Panc1 (cell line): ENCODE results near the gene EXT2. TPM values are rescaled to one million over a fixed set of nuclear protein-coding genes. Genes with fewer than 3 reads are reported as not detected.

Experiments
- ATAC-seq: fragments of 200-7000 bp; cut with Tn5 transposase; 2 replicates; pipeline ENCODE4 v1.9.1; 2020; ENCODE audit warnings: mild to moderate bottlenecking, moderate library complexity
- BruUV-seq: library from RNA; stranded (reverse); fragments of 400-500 nt; replicated peaks from 2 replicates; lab custom pipeline; 2021; lab: Mats Ljungman, UMichigan
- CTCF ChIA-PET: fragments of 300-600 bp; sonication (Branson Sonifier 250); formaldehyde crosslinking; loops from one replicate; lab custom pipeline; 2022; ENCODE audit warnings: antibody characterized with exemption; lab: Charles Lee
- POLR2A ChIA-PET: fragments of 300-600 bp; sonication (Branson Sonifier 250); formaldehyde crosslinking; loops from one replicate; lab custom pipeline; 2022; ENCODE audit warnings: antibody characterized with exemption; lab: Charles Lee
- DNase-seq: peaks from one replicate; pipeline ENCODE4 v3.0.0-alpha.2; 2010; ENCODE audit warnings: low read depth, low spot score
- H3K27ac ChIP-seq: 2 replicates; pipeline ENCODE4 v1.5.1; 2011; ENCODE audit warnings: mild to moderate bottlenecking, low read length, inconsistent platforms
- H3K27me3 ChIP-seq: fragments of 200-500 bp; sonication (Bioruptor generic); 2 replicates; pipeline ENCODE4 v1.6.0; 2014; ENCODE audit warnings: low read length, inconsistent platforms; ENCODE audit not compliant: control insufficient read depth, insufficient read depth
- H3K36me3 ChIP-seq: fragments of 200-500 bp; sonication (Bioruptor generic); 2 replicates; pipeline ENCODE4 v1.5.1; 2014; ENCODE audit warnings: inconsistent platforms, mild to moderate bottlenecking, low read length, moderate library complexity; ENCODE audit not compliant: control insufficient read depth, insufficient read depth
- H3K4me1 ChIP-seq: 2 replicates; pipeline ENCODE4 v1.5.1; 2011; ENCODE audit warnings: inconsistent platforms, mild to moderate bottlenecking, low read length, moderate library complexity; ENCODE audit not compliant: control insufficient read depth, insufficient read depth
- H3K4me3 ChIP-seq, 2 experiments: 2 replicates each; pipeline ENCODE4 v1.5.1; 2011 to 2012; ENCODE audit warnings: low read depth in 2 of 2, low read length in 2 of 2, mild to moderate bottlenecking in 2 of 2, inconsistent platforms in 1 of 2, moderate library complexity in 1 of 2
- H3K9me3 ChIP-seq: fragments of 200-500 bp; sonication (Bioruptor generic); 2 replicates; pipeline ENCODE4 v1.5.1; 2014; ENCODE audit warnings: low read depth, mild to moderate bottlenecking, inconsistent platforms, low read length, moderate library complexity; ENCODE audit not compliant: control insufficient read depth, insufficient read depth
- POLR2AphosphoS5 ChIP-seq: IDR thresholded peaks from 2 replicates; pipeline ENCODE4 v1.6.1; 2012; ENCODE audit warnings: mild to moderate bottlenecking, low read depth, low read length, moderate library complexity
- SIN3A ChIP-seq: IDR thresholded peaks from 2 replicates; pipeline ENCODE4 v1.6.1; 2012; ENCODE audit warnings: low read depth, mild to moderate bottlenecking, low read length, moderate library complexity, borderline replicate concordance; ENCODE audit not compliant: insufficient read depth
- TCF7L2 ChIP-seq: IDR thresholded peaks from 2 replicates; pipeline ENCODE4 v1.6.1; 2011; ENCODE audit warnings: mild to moderate bottlenecking, low read depth, low read length, inconsistent platforms
- in situ Hi-C: cut with HindIII; loops from 2 replicates; pipeline ENCODE4 v1.10.0; 2016; ENCODE audit warnings: low sequenced_read_pairs, low pct_unique_long_range_greater_than_20kb
- intact Hi-C: fragments of 100-400 bp; cut with micrococcal nuclease; formaldehyde crosslinking; loops from one replicate; pipeline ENCODE4 v1.10.0; 2022; ENCODE audit not compliant: unreplicated experiment
- total RNA-seq: library from RNA; stranded (reverse); gene quantifications from one replicate; pipeline ENCODE4 v1.2.1, GENCODE V29; 2021; ENCODE audit not compliant: unreplicated experiment
- TF ChIP-seq, protein P1 (sequence below): fragments of 450-650 bp; IDR thresholded peaks from 2 replicates; pipeline ENCODE4 v1.5.1; 2017; ENCODE audit warnings: mild to moderate bottlenecking
- TF ChIP-seq, protein P2 (sequence below), 2 experiments: IDR thresholded peaks; 2 replicates each; pipeline ENCODE4 v1.6.1; 2011 to 2012; ENCODE audit warnings: low read depth in 2 of 2, control low read depth in 1 of 2, low read length in 1 of 2, mild to moderate bottlenecking in 1 of 2, moderate library complexity in 1 of 2; ENCODE audit not compliant: insufficient read depth in 1 of 2

Gene EXT2
- total RNA-seq, 1 experiment from 2014 or later, result 57.5 TPM

DNA sequence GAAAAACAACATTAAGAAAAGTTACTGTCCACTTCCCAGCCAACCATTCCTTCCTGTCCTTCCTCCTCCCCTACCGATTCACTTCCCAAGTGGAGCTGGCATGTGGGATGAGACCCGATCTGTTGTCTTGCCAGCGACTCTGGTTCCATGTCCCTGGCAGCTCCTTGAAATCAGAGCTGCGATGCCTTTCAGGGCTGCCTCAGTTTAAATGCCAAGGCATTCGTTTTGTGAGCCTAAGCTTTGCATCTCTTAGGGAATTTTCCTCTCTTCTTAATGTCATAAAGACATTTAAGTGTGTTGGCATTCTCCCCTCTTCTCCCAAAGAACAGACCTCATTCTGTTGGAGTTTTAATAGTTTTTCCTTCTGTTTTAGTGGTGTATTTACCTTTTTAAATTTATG, 98.4 kb downstream of the EXT2 start:
- TF ChIP-seq POLR2AphosphoS5, result no peak
- TF ChIP-seq, protein P1, sequence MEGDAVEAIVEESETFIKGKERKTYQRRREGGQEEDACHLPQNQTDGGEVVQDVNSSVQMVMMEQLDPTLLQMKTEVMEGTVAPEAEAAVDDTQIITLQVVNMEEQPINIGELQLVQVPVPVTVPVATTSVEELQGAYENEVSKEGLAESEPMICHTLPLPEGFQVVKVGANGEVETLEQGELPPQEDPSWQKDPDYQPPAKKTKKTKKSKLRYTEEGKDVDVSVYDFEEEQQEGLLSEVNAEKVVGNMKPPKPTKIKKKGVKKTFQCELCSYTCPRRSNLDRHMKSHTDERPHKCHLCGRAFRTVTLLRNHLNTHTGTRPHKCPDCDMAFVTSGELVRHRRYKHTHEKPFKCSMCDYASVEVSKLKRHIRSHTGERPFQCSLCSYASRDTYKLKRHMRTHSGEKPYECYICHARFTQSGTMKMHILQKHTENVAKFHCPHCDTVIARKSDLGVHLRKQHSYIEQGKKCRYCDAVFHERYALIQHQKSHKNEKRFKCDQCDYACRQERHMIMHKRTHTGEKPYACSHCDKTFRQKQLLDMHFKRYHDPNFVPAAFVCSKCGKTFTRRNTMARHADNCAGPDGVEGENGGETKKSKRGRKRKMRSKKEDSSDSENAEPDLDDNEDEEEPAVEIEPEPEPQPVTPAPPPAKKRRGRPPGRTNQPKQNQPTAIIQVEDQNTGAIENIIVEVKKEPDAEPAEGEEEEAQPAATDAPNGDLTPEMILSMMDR, result no peak
- BruUV-seq, result no TSS peak
- ChIA-PET POLR2A (no interaction called here), CTCF (interaction anchor here (0.6 kb wide), 1 partner anchor 423 kb away, joined by 5 read pairs; no protein-coding TSS in a partner anchor)
- no peak overlapping the region for H3K27ac ChIP-seq
- intact Hi-C loops (no loop called here), in situ Hi-C loops (no loop called here)
- H3K4me3 ChIP-seq, result no peak overlapping the region
- no peaks in the 10 kb centered on the region for H3K27me3 ChIP-seq
- ATAC-seq (no peak), DNase-seq (no peak)
- H3K36me3 ChIP-seq, result no peaks in the 10 kb centered on the region
- no peaks in the 10 kb centered on the region for H3K9me3 ChIP-seq
- 0 out of 2 replicates have a peak, but pooled peaks cover 2% of the 10 kb centered on the region for H3K4me1 ChIP-seq

DNA sequence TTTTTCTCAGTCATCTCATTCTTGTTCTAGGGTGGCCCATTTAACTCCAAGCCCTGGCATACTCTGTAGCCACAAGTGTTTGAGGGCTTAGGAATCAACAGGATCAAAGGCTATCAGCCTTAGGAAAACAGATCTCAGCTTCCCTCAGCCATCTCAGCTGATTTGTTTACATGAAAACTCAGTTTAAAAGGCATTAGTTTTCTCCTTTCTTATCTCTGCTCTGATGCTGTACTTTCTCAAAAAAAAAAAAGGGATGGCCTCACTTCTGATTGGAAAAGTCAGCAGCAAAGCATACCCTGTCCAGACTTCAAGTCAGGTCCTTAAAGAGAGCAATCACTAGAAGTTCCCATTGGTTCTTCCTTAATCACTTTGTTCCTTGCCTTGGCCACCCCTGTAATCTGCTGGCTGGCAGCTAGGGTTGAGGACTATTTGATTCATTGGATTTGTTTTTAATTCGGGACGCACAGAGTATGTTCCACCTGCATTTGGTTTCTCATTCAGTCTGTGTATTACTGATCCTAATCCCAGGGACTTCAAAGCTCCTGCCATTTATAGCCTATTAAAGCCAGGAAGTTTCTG, 102.8 kb downstream of the EXT2 start:
- BruUV-seq, result no TSS peak
- ChIA-PET CTCF (no interaction called here), POLR2A (interaction anchor here (0.5 kb wide), 1 partner anchor 45 kb away, joined by 4 read pairs; no protein-coding TSS in a partner anchor)
- no peaks in the 10 kb centered on the region for H3K4me1 ChIP-seq
- TF ChIP-seq, protein P1, result no peak
- TF ChIP-seq, protein P2, sequence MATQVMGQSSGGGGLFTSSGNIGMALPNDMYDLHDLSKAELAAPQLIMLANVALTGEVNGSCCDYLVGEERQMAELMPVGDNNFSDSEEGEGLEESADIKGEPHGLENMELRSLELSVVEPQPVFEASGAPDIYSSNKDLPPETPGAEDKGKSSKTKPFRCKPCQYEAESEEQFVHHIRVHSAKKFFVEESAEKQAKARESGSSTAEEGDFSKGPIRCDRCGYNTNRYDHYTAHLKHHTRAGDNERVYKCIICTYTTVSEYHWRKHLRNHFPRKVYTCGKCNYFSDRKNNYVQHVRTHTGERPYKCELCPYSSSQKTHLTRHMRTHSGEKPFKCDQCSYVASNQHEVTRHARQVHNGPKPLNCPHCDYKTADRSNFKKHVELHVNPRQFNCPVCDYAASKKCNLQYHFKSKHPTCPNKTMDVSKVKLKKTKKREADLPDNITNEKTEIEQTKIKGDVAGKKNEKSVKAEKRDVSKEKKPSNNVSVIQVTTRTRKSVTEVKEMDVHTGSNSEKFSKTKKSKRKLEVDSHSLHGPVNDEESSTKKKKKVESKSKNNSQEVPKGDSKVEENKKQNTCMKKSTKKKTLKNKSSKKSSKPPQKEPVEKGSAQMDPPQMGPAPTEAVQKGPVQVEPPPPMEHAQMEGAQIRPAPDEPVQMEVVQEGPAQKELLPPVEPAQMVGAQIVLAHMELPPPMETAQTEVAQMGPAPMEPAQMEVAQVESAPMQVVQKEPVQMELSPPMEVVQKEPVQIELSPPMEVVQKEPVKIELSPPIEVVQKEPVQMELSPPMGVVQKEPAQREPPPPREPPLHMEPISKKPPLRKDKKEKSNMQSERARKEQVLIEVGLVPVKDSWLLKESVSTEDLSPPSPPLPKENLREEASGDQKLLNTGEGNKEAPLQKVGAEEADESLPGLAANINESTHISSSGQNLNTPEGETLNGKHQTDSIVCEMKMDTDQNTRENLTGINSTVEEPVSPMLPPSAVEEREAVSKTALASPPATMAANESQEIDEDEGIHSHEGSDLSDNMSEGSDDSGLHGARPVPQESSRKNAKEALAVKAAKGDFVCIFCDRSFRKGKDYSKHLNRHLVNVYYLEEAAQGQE (IDR thresholded peaks at IDR 0.05; ENCODE audit: insufficient read depth in 1 of 2, low read depth in 2 of 2, low read length in 1 of 2), result no peak
- TF ChIP-seq POLR2AphosphoS5, result no peak
- TF ChIP-seq TCF7L2, result no peak
- TF ChIP-seq SIN3A, result no peak
- intact Hi-C loops (no loop called here), in situ Hi-C loops (no loop called here)
- H3K27me3 ChIP-seq, result no peaks in the 10 kb centered on the region
- no peak overlapping the region for H3K27ac ChIP-seq
- DNase-seq (no peak), ATAC-seq (no peak)
- H3K9me3 ChIP-seq, result no peaks in the 10 kb centered on the region
- no peak overlapping the region for H3K4me3 ChIP-seq
- no peaks in the 10 kb centered on the region for H3K36me3 ChIP-seq
